GM21825 (cell line): ENCODE results near the gene OTX2.

Source experiments
- ATAC-seq: cut with Tn5 transposase; IDR thresholded peaks from one replicate; pipeline ENCODE4 v1.9.1; 2021; ENCODE audit warnings: mild to moderate bottlenecking, moderate library complexity; ENCODE audit not compliant: unreplicated experiment

Gene OTX2

DNA sequence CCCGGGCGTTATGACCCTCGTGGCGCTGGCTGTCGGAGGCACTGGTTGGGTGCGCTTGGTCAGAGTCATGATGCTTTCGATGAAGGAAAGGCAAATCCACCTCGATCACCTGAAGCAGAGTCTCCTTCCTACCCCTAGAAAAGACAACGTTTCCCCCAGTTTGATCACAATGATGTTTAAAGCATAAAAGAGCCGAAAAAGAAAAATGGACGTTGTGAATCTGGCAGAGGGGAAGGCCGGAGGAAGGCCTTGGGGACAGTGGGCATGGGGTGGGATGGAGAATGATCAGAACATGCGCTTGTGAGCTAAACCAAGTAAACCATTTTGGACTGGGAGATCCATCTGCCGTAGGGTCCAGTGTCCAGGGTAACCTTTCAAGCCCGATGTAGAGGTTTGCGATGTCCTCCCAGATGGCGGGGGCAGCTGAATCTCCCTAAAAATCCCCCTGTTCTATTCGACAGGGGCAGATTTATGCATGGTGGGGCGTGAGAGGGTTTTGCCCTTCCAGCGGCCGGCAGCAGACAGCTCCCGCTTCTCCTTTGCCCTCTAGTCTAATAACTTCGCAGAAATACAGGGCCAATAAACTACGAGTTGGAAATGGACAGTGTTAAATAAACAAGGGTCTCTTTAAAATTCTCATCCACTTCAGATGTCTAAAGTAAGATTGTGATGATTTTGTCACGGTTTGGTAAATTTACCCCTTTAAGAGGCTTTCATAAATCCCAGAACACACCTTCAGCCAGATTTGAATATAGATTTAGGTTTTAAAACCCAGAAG is 2.3 kb upstream of the OTX2 start:
- ATAC-seq: no peak

DNA sequence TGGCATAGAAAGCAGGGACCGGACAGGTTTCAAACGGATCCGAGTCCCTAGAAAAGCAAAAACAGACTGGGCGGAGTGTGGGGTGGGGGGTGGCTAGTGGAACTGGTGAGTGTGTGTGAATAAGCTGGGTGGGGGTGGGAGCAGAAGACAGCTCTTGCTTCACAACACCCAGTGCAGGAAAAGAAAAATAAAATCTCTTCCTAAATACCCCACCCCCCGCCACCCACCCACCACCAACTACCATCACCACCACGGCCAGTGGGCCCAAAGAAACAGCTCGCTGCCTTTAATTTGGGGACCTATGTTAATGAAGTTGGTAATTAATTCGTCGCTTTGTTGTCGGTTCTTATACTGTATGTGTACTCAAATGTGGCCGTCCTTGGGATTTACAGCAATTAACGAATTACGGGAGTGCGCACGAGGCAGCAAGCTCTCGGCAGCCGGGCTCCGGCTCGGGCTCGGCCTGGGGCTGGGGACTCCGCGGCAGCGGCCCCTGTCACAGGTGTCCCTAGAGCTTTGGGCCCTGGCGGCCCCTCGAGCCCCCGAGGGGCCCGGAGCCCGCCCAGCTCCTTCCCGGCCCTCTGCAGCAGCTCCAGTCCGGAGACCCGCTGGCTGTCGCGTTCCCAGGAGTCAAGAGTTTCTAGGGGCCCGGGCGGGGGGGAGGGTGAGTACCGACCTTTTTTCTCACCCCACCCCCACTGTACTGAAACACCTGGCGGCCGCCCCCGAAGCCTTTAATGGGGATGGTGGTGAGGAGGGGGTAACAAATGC is 1.5 kb upstream of the OTX2 start:
- no peak for ATAC-seq

- no peak for ATAC-seq
Measured at GRCh38 chr14:56810836-56811592, 735 bp upstream of the OTX2 start.

DNA sequence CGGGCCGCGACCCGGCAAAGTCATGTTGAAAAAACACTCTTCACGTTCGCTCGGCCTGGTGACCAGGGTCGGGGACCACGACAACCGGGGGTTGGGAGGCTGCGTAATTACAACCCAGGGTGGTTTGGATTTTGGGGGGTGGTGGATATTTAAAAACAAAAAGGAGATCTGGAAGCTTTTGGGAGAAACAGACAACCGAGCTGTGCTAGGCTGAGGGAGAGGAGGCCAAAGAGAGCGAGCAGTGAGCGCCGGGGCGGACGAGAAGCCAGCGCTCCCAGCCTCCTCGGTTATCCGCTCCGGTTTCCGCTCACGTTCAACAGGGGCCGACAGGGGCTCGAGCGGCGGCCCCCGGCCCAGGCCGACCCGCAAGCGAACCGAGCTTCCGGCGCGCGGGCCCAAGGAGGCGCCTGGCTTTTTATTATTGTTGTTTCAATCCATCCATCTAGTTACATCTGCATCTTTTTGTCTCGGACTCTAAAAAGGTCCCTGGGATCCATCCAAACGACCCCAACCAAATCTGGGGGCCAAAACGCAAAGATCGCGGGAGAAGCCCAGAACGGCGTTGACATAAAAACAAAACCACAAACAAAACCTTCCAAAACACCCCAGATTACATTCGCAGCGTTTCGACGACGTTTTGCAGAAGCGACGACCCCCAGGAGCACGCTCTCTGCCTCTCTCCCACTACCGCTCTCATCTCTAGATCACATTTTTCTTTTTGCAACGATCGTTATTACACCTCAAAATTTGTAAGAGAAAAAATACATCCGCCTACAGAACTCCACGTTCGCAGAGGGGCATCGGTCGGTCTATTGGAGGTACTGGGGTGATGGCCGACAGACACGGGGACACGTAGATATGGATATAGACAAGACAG is 771 bp downstream of the OTX2 start:
- no peak for ATAC-seq

DNA sequence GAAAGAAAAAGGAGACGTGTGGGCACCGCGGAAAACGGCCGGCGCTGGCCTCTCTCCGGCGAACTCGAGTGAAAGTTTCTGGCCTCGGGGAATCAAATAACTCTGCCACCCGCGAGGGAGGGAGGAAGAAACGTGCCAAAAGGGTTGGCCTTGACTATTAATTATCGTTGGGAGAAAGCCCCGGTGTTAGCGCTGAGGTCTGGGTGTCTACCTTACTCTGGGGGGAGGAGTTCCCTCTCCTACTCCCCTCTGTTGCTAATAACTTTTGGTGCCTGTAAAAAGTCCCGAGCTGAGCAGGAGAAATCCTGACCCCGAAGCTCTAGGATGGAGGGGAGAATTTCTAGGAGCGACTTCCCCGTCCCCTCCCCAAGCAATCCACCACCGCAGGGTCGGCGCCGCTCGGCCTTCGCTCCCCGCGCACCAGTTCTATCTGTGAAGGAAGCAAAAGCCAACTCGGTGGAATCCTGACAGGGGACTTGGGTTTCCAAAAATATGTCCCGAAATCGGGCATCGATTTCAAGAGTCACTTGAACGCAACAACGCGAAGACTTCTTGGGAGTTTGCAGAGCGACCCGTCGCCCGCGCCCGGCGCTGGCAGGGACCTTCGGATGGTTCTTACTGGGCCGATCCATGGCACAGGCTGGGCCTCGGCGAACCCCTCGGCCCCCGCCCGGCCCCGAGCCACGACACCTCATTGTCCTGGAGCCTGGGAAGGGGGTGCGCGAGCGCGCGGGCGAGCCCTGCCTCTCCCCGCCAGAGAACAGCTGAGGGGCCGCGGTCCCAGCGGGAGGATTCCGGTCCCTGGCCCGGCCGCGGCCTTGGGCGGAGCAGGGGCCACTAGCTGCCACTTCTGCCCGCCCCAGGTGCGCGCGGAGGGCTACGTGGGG is 1.7 kb downstream of the OTX2 start:
- ATAC-seq: no peak

- no peak for ATAC-seq
Measured at GRCh38 chr14:56808110-56808382, 2.2 kb downstream of the OTX2 start.

DNA sequence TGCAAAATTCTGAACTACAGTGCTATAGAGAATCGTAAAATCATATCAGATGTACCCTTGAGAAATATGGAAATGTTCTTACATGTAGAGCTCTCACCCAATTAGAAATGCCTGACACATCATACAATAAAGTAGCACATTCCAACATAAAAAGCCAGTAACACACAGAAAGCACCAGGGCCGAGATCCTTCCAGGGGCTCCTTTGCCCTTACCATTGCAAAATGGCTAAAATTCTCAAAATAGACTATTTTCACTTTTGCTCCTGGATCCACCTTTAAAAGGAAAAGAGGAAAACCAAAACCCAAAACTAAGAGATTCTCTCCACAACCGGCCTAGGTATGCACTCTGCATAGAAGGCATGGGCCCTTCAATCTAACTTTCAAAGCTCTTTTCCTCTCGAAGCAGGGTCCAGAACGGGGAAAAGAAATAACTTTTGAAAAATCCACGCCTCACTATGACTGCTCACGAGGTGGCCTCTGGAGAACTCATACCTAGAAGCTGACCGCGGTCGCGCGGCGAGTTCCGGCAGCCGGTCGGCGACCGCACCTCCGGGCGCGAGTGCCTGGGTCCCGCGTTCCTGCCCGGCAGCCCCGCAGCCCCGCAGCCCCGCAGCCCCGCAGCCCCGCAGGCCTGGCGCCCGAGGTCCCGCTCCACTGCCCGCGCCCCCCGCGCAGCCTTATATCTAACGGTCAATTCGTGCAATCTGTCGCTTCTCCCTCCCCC is 2.7 kb downstream of the OTX2 start:
- ATAC-seq: no peak

DNA sequence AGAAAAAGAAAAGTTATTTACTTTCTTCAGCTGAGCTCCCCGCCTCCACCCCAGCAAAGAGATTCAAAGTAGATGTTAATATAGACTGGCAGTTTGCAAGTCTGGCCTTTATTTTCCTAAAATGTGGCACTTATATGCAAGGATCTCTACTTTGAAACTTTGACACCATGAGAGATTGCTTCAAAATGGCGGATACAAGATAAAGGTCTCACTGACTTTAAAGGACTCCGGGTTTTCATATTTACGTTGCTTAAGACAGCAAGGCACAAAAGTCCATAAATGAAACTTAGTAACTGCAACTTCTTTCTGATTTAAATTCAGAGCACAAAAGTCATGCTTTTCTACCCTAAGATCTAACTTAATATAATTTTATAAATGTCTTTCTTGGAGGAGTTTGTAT is 3.5 kb downstream of the OTX2 start:
- ATAC-seq: no peak

GRCh38 chr14:56805992-56806727 is 4.1 kb downstream of the OTX2 start:
- ATAC-seq: no peak

GRCh38 chr14:56805201-56805991 is 4.9 kb downstream of the OTX2 start:
- ATAC-seq: no peak

GRCh38 chr14:56803816-56804535 is 6.3 kb downstream of the OTX2 start:
- ATAC-seq: no peak

DNA sequence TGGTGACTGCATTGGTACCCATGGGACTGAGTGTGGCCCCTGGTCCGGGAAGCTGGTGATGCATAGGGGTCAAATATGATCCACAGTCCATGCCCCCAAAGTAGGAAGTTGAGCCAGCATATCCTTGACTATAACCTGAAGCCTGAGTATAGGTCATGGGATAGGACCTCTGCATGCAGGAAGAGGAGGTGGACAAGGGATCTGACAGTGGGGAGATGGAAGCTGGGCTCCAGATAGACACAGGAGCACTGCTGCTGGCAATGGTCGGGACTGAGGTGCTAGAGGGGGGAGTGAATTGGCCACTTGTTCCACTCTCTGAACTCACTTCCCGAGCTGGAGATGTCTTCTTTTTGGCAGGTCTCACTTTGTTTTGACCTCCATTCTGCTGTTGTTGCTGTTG is 8.4 kb downstream of the OTX2 start:
- ATAC-seq: no peak

DNA sequence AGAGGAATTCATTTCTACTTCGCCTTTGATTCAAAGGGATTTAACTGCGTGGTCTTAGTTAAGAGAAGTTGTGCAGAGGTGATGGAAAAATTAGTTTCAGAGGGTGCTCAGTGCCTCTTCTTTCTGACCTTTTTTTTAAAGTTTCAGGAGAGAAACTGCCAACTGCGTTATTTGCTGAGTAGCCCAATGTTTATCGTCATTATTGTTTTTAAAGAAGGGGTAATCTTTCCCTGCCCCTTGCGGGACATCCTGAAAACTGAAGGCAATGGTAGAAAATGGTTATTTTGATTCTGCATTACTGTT is 11.0 kb downstream of the OTX2 start:
- ATAC-seq: no peak

GRCh38 chr14:56798447-56799342 is 11.6 kb downstream of the OTX2 start:
- no peak for ATAC-seq

DNA sequence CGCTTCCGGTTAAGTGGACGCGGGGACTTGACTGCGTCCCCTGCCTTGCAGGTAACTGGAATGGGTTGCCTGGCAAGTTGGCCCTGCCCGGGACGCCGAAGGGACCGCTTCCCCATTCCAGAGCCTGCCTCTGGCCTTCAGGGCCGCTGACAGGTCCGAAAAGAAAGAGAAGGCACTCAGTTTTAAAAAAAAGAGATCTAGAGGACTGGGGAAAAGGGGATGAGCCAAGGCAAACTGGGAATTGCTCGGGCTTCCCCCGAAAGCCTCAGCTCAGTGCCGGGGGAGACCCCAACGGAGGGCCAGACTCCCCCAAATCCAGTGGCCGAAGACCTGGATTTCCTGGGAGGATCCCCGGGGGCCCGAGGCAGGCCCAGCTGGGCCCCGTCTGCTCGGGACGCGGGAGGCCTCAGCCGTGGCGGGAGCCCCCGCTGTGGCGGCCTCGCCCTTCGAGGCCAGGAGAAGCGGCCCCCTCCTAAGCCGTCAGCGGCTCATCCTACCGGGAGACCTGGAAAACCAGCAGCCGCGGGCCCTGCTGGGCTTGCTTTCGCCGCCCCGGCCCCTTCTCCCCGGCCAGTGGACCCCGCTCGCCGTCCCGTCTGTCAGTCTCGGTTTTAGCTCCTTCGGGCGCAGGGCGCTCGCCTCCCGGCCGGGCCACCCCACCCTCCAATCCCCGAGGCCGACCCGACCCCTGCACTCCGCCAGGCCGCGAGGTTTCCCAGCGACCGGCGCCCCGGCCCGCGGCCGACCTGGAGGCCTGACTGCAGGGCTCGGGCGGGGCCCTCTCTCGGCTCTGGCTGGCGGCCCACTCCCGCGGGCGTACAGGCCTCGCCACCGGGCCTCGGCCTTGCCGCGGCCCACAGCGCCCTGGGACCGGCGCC is 12.5 kb downstream of the OTX2 start:
- no peak for ATAC-seq
